ENCODE results near the gene RANBP10.
"Not testable (repeated sequence)": the region's sequence is repeated elsewhere in the genome, so short reads cannot be mapped to it uniquely, and the experiment has no call there.

The RANBP10 gene

GRCh38 chr16:67713647-67714273 lies 92.6 kb downstream of the RANBP10 start:
- no peak for DNase-seq (ENCODE audit: low read depth)

- no peak for DNase-seq (ENCODE audit: low read depth)
These were observed 95.8 kb downstream of the RANBP10 start for GRCh38 chr16:67710607-67711006.

- DNase-seq (ENCODE audit: low read depth): no peak
These were observed 97.3 kb downstream of the RANBP10 start for GRCh38 chr16:67709050-67709449.

- DNase-seq (ENCODE audit: low read depth): no peak
These were observed 98.0 kb downstream of the RANBP10 start for GRCh38 chr16:67708368-67708771.

- no peak for DNase-seq (ENCODE audit: low read depth)
These were observed 98.6 kb downstream of the RANBP10 start for GRCh38 chr16:67707790-67708189.

GRCh38 chr16:67707210-67707609 lies 99.2 kb downstream of the RANBP10 start:
- DNase-seq (ENCODE audit: low read depth): no peak

- no peak for DNase-seq (ENCODE audit: low read depth)
These were observed 102.2 kb downstream of the RANBP10 start for GRCh38 chr16:67704110-67704509.

- DNase-seq (ENCODE audit: low read depth): no peak
These were observed 102.7 kb downstream of the RANBP10 start for GRCh38 chr16:67703626-67704025.

- no peak for DNase-seq (ENCODE audit: low read depth)
These were observed 104.2 kb downstream of the RANBP10 start for GRCh38 chr16:67702130-67702529.

- DNase-seq (ENCODE audit: low read depth): no peak
These were observed 104.9 kb downstream of the RANBP10 start for GRCh38 chr16:67701420-67701819.

- no peak for DNase-seq (ENCODE audit: low read depth)
These were observed 107.1 kb downstream of the RANBP10 start for GRCh38 chr16:67699265-67699664.

- DNase-seq (ENCODE audit: low read depth): no peak
These were observed 108.8 kb downstream of the RANBP10 start for GRCh38 chr16:67697422-67698185.

- no peak for DNase-seq (ENCODE audit: low read depth)
These were observed 111.7 kb downstream of the RANBP10 start for GRCh38 chr16:67694611-67695010.

- DNase-seq (ENCODE audit: low read depth): not testable (repeated sequence)
These were observed 112.7 kb downstream of the RANBP10 start for GRCh38 chr16:67693517-67694285.

- DNase-seq (ENCODE audit: low read depth): no peak
These were observed 120.8 kb downstream of the RANBP10 start for GRCh38 chr16:67685388-67686112.

GRCh38 chr16:67683767-67684166 lies 122.6 kb downstream of the RANBP10 start:
- no peak for DNase-seq (ENCODE audit: low read depth)

GRCh38 chr16:67679935-67680897 lies 126.1 kb downstream of the RANBP10 start:
- no peak for DNase-seq (ENCODE audit: low read depth)

GRCh38 chr16:67678354-67679023 lies 127.9 kb downstream of the RANBP10 start:
- DNase-seq (ENCODE audit: low read depth): no peak

GRCh38 chr16:67677712-67678111 lies 128.6 kb downstream of the RANBP10 start:
- DNase-seq (ENCODE audit: low read depth): no peak

GRCh38 chr16:67676939-67677338 lies 129.4 kb downstream of the RANBP10 start:
- no peak for DNase-seq (ENCODE audit: low read depth)

Data from activated T-cell treated with anti-CD3 and anti-CD28 coated beads for 48 hours (primary cell).